HL-60/S4 (cell line): ENCODE measurements around the gene ABAT.

Experiments used
- in situ Hi-C: fragments of 300-500 bp; cut with MboI; formaldehyde crosslinking; loops from 2 replicates; pipeline ENCODE4 v1.14.3; 2022; ENCODE audit warnings: low sequenced_read_pairs

ABAT gene

GRCh38 chr16:8808009-8808408 is 133.6 kb downstream of the ABAT start:
- in situ Hi-C loops, result no loop called here

GRCh38 chr16:8808613-8809353 is 134.4 kb downstream of the ABAT start:
- in situ Hi-C loops, result no loop called here

- in situ Hi-C loops, result no loop called here
Measured at GRCh38 chr16:8812162-8812843, 137.9 kb downstream of the ABAT start.

- in situ Hi-C loops, result no loop called here
Measured at GRCh38 chr16:8814095-8814806, 139.8 kb downstream of the ABAT start.

- in situ Hi-C loops, result no loop called here
Measured at GRCh38 chr16:8816967-8817655, 142.7 kb downstream of the ABAT start.

GRCh38 chr16:8818504-8819270 is 144.3 kb downstream of the ABAT start:
- in situ Hi-C loops, result no loop called here

- in situ Hi-C loops, result no loop called here
Measured at GRCh38 chr16:8819411-8820034, 145.1 kb downstream of the ABAT start.

GRCh38 chr16:8822403-8822802 is 148.0 kb downstream of the ABAT start:
- in situ Hi-C loops, result no loop called here

GRCh38 chr16:8826278-8826879 is 152.0 kb downstream of the ABAT start:
- in situ Hi-C loops, result no loop called here

- in situ Hi-C loops, result no loop called here
Measured at GRCh38 chr16:8828541-8829165, 154.2 kb downstream of the ABAT start.

GRCh38 chr16:8831450-8831849 is 157.0 kb downstream of the ABAT start:
- in situ Hi-C loops, result no loop called here

- in situ Hi-C loops, result no loop called here
Measured at GRCh38 chr16:8831871-8832716, 157.7 kb downstream of the ABAT start.

- in situ Hi-C loops, result no loop called here
Measured at GRCh38 chr16:8832717-8833105, 158.3 kb downstream of the ABAT start.
